OCI-LY7 (cell line): ENCODE measurements around the gene PDXDC1.
"Not testable (repeated sequence)": the region's sequence is repeated elsewhere in the genome, so short reads cannot be mapped to it uniquely, and the experiment has no call there.

Source experiments
- EZH2phosphoT487 ChIP-seq: fragments of 200-600 bp; sonication (generic); IDR thresholded peaks from 2 replicates; pipeline ENCODE4 v1.6.1; 2018; ENCODE audit warnings: low read depth, borderline replicate concordance, mild to moderate bottlenecking, mixed run types, antibody characterized with exemption, low read length, moderate library complexity, mixed read lengths
- TF ChIP-seq, protein P1 (sequence below): fragments of 200-600 bp; sonication (generic); conservative IDR thresholded peaks from 2 replicates; pipeline ENCODE4 v1.5.1; 2014; ENCODE audit warnings: mild to moderate bottlenecking, antibody characterized with exemption, low read length, moderate library complexity, mixed read lengths

DNA sequence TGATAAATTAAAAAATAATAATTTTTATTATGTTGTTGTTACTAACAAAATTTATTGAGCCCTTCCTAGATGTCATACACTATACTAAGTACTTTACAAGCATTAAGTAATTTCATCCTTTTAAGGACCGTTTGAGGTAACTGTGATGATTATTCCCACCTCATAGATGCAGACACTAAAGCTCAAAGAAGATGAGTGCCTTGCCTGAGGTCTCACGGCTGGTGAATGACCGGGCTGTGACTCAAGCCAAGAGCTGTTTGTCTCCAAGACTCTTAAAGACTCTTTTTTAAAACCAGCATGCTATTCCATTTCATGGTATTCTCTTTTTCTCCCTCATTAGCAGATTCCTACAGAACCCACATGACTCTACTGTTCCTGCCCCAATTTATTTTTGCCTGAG, 193.5 kb downstream of the PDXDC1 start:
- TF ChIP-seq, protein P1, sequence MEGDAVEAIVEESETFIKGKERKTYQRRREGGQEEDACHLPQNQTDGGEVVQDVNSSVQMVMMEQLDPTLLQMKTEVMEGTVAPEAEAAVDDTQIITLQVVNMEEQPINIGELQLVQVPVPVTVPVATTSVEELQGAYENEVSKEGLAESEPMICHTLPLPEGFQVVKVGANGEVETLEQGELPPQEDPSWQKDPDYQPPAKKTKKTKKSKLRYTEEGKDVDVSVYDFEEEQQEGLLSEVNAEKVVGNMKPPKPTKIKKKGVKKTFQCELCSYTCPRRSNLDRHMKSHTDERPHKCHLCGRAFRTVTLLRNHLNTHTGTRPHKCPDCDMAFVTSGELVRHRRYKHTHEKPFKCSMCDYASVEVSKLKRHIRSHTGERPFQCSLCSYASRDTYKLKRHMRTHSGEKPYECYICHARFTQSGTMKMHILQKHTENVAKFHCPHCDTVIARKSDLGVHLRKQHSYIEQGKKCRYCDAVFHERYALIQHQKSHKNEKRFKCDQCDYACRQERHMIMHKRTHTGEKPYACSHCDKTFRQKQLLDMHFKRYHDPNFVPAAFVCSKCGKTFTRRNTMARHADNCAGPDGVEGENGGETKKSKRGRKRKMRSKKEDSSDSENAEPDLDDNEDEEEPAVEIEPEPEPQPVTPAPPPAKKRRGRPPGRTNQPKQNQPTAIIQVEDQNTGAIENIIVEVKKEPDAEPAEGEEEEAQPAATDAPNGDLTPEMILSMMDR: not testable (repeated sequence)
- TF ChIP-seq EZH2phosphoT487: not testable (repeated sequence)
